ENCODE measurements around the gene ZNG1E. TPM values are rescaled to one million over a fixed set of nuclear protein-coding genes. Genes with fewer than 3 reads are reported as not detected.

The ZNG1E gene
- total RNA-seq (2022; extraction: Qiagen RNA extraction; ENCODE audit: low read depth) = 62.8 to 83.5 TPM (median 69.3 TPM) in 5 replicates

GRCh38 chr9:65675589-65676021 lies at the start of gene ZNG1E:
ZNG1E (plus strand) TSS chr9:65675928; CDS start chr9:65675977, 49 bp downstream.

DNA sequence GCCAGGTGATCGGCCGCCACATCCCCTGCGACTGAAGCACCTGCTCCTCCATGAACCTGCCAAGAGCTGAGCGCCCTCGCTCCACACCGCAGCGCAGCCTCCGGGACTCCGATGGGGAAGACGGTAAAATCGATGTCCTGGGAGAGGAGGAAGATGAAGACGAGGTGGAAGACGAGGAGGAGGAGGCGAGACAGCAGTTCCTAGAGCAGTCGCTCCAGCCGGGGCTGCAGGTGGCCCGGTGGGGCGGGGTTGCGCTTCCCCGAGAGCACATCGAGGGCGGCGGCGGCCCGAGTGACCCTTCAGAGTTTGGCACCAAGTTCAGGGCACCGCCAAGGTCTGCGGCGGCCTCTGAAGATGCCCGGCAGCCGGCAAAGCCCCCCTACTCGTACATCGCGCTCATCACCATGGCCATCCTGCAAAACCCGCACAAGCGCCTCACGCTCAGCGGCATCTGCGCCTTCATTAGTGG lies 61.4 kb downstream of the ZNG1E start, which contains the start of gene FOXD4L4:
FOXD4L4 (plus strand) TSS at position 51 of the 469 bp plus-strand sequence; CDS start at position 51, 0 bp downstream.

Other genes with a start within 250 kb of the ZNG1E start
- 0.03 TPM in 1 of 5 replicates, not detected in the others for gene FOXD4L4, start 61.2 kb downstream of the ZNG1E start, total RNA-seq (2022; extraction: Qiagen RNA extraction; ENCODE audit: low read depth)

Measured in A549 treated with RU486 at 1 μM for 4 hours (cell line).